ENCODE results near the gene DPP9. TPM values are rescaled to one million over a fixed set of nuclear protein-coding genes. Genes with fewer than 3 reads are reported as not detected.

The DPP9 gene
- total RNA-seq, 1 donor from 2014 or later = 34.0 TPM

- DNase-seq (ENCODE audit: low read depth) (no peak), FAIRE-seq (no peak)
- H3K27me3 ChIP-seq (ENCODE audit: control insufficient read depth, insufficient read depth, low read length) = no peaks in the 10 kb centered on the region
- no peak overlapping the region for H3K4me3 ChIP-seq (ENCODE audit: low read depth, low read length)
- peaks cover 16% of the 10 kb centered on the region for H3K36me3 ChIP-seq (ENCODE audit: control insufficient read depth, insufficient read depth, low read length)
- no peak for TF ChIP-seq CTCF (IDR thresholded peaks at IDR 0.05; ENCODE audit: insufficient read depth, low read length, severe bottlenecking)
Measured at GRCh38 chr19:4721196-4721595, 2.4 kb downstream of the DPP9 start.

GRCh38 chr19:4720037-4720700, 3.5 kb downstream of the DPP9 start:
- Histone ChIP-seq H3K36me3 (ENCODE audit: control insufficient read depth, insufficient read depth, low read length) (peaks cover 21% of the 10 kb centered on the region), H3K27me3 (ENCODE audit: control insufficient read depth, insufficient read depth, low read length) (no peaks in the 10 kb centered on the region), H3K4me3 (ENCODE audit: low read depth, low read length) (no peak overlapping the region)
- DNase-seq (ENCODE audit: low read depth) = no peak
- no peak for TF ChIP-seq CTCF (IDR thresholded peaks at IDR 0.05; ENCODE audit: insufficient read depth, low read length, severe bottlenecking)
- FAIRE-seq = no peak

- Histone ChIP-seq H3K36me3 (ENCODE audit: control insufficient read depth, insufficient read depth, low read length) (peaks cover 24% of the 10 kb centered on the region), H3K27me3 (ENCODE audit: control insufficient read depth, insufficient read depth, low read length) (no peaks in the 10 kb centered on the region), H3K4me3 (ENCODE audit: low read depth, low read length) (no peak overlapping the region)
- FAIRE-seq (no peak), DNase-seq (ENCODE audit: low read depth) (no peak)
- TF ChIP-seq CTCF (IDR thresholded peaks at IDR 0.05; ENCODE audit: insufficient read depth, low read length, severe bottlenecking) = no peak
Measured at GRCh38 chr19:4719499-4719866, 4.2 kb downstream of the DPP9 start.

GRCh38 chr19:4717966-4718701, 5.5 kb downstream of the DPP9 start:
- DNase-seq (ENCODE audit: low read depth) = no peak
- no peak for FAIRE-seq
- peaks cover 24% of the 10 kb centered on the region for H3K36me3 ChIP-seq (ENCODE audit: control insufficient read depth, insufficient read depth, low read length)
- H3K27me3 ChIP-seq (ENCODE audit: control insufficient read depth, insufficient read depth, low read length) = no peaks in the 10 kb centered on the region
- TF ChIP-seq CTCF (IDR thresholded peaks at IDR 0.05; ENCODE audit: insufficient read depth, low read length, severe bottlenecking) = no peak
- H3K4me3 ChIP-seq (ENCODE audit: low read depth, low read length) = no peak overlapping the region

DNA sequence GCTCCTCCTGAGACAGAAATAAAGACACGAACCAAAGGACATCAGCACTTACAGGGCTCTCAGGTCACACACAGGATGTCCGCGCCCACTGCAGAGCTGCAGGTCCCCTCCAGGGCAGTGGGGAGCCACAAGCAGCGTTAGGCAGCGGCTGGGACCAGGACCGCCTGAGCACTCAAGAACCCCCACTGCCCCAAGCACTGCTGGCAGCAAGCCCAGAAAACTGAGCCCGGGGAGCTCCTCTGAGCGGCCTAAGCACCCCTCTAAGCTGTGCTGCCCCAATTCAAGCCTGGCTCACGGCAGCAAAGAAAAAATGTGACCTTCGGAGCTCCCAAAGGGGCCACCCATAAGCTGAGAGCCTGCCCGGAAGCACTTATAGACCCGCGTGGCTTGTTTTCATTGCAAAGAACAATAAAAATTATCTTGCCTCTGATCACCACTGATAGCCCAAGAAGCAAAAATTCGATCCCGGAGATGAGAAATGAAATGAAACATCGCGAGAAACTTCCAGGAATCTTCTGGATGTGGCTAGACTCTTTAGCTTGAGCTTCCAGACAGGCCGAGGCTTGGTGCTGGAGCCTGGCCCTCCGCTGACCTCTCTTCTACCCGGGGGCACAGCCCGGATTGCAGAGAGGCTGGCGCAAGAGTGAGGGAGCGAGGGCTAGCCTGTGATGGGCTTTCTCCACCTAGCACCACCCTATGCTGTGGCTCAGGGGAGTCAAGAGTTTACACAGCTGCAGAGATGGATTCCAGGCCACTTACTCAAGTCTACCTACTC, 6.3 kb downstream of the DPP9 start:
- DNase-seq (ENCODE audit: low read depth) = peak; percentile 98
- peak overlapping the region; percentile 5 for H3K4me3 ChIP-seq (ENCODE audit: low read depth, low read length)
- no peaks in the 10 kb centered on the region for H3K27me3 ChIP-seq (ENCODE audit: control insufficient read depth, insufficient read depth, low read length)
- peaks cover 30% of the 10 kb centered on the region for H3K36me3 ChIP-seq (ENCODE audit: control insufficient read depth, insufficient read depth, low read length)
- peak; percentile 23 for FAIRE-seq
- TF ChIP-seq CTCF (IDR thresholded peaks at IDR 0.05; ENCODE audit: insufficient read depth, low read length, severe bottlenecking) = no peak
